ENCODE results near the gene LYPD4.
"Not testable (repeated sequence)": the region's sequence is repeated elsewhere in the genome, so short reads cannot be mapped to it uniquely, and the experiment has no call there.

Gene LYPD4

DNA sequence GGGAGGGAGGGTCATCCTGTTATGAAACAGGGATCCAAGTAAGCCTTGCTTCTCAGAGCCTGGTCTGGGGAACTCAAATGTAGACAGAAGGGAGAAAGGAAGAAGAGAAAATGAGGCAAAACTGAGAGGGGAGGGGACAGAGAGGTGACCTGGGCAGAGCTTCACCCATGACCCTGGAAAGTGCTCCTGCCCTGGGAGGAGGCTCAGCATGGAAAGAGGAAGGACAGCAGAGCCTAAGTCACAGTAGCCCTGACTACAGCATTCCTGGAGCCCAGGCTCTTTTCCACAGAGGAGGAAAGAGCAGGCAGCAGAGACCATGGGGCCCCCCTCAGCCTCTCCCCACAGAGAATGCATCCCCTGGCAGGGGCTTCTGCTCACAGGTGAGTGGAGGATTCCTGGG lies 48.1 kb downstream of the LYPD4 start, which contains the start of gene CEACAM3:
TSS of gene CEACAM3 (plus strand) at position 226 of the 400 bp plus-strand sequence. CDS start at position 317, 91 bp downstream.
- no peak for DNase-seq

DNA sequence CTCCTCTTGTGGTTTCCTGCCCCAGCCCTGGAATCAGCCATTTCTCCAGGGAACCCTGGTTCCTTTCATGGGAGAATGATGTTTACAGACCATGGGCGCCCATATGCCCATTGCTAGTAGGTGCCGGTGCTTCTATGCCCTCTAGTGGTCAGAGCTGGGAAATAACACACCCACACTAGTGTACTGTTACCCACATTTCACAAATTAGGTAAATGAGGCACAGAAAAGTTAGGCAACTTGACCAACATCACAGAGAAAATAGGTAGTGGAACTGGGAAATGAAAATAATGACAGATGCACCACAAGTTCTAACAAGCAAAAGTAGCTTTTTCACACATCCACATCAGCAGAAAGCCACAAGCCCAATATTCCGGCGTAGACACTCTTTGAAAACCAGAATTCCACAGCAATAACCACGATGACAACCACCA lies 49.4 kb downstream of the LYPD4 start:
- DNase-seq: no peak

DNA sequence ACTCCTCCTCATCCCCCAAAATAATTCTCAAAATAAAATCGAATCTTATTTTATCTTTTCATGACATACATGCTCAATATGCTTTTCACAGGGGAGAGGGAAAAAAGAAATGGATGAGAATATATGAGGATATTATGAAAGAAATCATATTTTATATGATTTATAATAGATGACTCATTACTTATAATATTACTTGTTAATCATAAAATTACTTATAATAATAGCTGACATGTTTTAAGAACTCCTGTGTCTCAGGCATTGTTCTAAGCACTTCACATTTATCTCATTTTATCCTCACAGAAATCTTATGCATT lies 51.1 kb downstream of the LYPD4 start:
- no peak for DNase-seq

DNA sequence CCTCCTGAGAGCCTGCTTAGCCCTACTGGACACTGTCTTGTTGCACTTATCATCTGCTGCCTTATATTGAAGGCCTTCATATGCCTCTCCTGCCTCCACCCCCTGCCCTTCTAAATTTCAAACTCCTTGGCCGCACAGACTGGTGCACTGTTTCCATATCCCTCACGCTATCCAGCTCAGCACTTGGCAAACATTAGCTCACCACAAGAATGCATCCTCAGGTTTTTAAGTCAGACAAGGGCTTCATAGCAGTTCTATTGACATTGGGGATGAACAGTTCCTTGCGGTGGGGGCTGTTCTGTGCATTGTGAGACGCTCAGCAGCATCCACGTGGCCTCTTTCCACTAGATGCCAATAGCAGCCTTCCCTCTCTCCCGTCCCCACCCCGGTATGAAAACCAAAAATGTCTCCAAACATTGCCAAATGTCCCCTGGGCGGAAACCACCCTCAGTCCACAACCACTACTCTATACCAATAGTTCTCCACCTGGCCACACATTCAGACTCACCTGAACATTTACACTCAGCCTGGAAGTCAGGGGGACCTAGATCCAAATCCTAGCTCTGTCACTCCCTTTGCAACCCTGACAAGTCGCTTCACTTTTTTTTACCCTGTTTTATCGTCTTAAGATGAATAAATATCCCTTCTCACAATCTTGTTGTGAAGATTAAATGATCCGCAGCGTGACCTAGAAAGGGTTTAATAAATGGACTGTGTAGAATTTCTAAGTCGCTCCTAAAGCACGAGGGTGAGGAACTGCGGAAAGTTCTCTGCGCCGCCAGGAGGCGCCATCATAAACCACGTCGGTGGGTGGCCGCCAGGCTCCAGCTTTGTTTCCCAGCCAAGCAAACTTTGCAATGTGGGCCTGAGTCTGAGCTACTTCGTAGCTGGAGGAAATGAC lies 51.7 kb downstream of the LYPD4 start:
- DNase-seq: peak; percentile 54

DNA sequence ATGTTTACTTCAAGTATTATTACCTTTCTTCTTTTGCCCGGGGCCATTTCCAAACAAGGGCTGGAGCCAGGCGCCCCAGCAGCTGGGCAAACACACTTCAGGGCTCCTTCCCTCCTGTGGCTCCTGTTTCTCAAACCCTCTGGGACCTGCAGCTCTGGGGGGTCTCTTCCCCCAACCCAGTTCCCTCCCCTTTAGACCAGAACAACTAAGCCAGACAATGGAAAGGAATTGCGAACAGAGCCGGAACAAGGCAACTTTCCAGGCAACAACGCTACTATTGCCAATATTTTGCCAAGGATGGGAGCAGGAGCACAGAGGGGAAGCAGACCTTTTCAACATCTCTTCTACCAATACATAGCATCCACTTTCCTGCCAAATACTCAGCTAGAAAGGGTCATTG lies 55.4 kb downstream of the LYPD4 start:
- not testable (repeated sequence) for DNase-seq

DNA sequence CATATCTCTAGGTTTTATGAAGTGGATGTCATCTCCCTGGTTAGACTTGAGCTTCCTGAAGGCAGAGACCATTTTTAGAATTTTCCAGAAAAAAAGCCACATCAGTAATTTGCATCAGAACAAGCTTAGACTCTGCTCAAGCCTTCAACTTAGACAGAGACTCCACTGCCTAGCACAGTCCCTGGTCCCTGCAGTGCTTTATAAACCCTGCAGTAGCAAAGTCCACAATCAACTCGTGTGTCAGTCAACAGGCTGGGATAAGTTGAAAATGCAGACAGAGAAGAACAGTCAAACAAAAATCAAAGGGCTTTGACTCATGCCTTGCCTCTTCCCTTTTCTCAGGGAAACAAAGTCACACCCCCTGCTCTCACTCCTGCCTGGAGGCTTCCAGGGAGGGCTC lies 56.0 kb downstream of the LYPD4 start:
- DNase-seq: not testable (repeated sequence)
